H9 (cell line): ENCODE data around the gene TMEM156. TPM values are rescaled to one million over a fixed set of nuclear protein-coding genes. Genes with fewer than 3 reads are reported as not detected.

Source experiments
- DNase-seq: peaks from one replicate; pipeline ENCODE4 v3.0.0-alpha.2; 2017
- H2AFZ ChIP-seq: one replicate; pipeline ENCODE4 v1.6.1; 2013; ENCODE audit warnings: mild to moderate bottlenecking, low read length, control low read depth, moderate library complexity
- H2AK5ac ChIP-seq: 2 replicates; pipeline ENCODE4 v1.6.1; 2013; ENCODE audit warnings: low read length, control low read depth, mixed read lengths; ENCODE audit not compliant: insufficient read length
- H2BK120ac ChIP-seq: one replicate; pipeline ENCODE4 v1.6.1; 2013; ENCODE audit warnings: low read depth, mild to moderate bottlenecking, low read length, control low read depth, inconsistent platforms; ENCODE audit not compliant: poor library complexity, severe bottlenecking
- H2BK12ac ChIP-seq: 2 replicates; pipeline ENCODE4 v1.6.1; 2013; ENCODE audit warnings: low read length, control low read depth, mixed read lengths, low read depth; ENCODE audit not compliant: insufficient read length
- H2BK15ac ChIP-seq: 2 replicates; pipeline ENCODE4 v1.6.1; 2013; ENCODE audit warnings: low read depth, low read length, control low read depth
- H2BK20ac ChIP-seq: one replicate; pipeline ENCODE4 v1.6.1; 2013; ENCODE audit warnings: low read depth, mild to moderate bottlenecking, low read length, control low read depth, inconsistent platforms; ENCODE audit not compliant: poor library complexity, severe bottlenecking
- H2BK5ac ChIP-seq: 2 replicates; pipeline ENCODE4 v1.6.1; 2013; ENCODE audit warnings: low read length, control low read depth, mixed read lengths; ENCODE audit not compliant: insufficient read length
- H3K14ac ChIP-seq: 2 replicates; pipeline ENCODE4 v1.6.1; 2013; ENCODE audit warnings: low read length, control low read depth; ENCODE audit not compliant: insufficient read depth
- H3K18ac ChIP-seq: 2 replicates; pipeline ENCODE4 v1.6.1; 2013; ENCODE audit warnings: low read depth, mild to moderate bottlenecking, mixed read lengths, low read length, control low read depth; ENCODE audit not compliant: insufficient read length
- H3K23ac ChIP-seq: 2 replicates; pipeline ENCODE4 v1.6.1; 2013; ENCODE audit warnings: low read length, control low read depth, mixed read lengths, low read depth; ENCODE audit not compliant: insufficient read length
- H3K23me2 ChIP-seq: 2 replicates; pipeline ENCODE4 v1.6.1; 2013; ENCODE audit warnings: low read depth, mild to moderate bottlenecking, mixed read lengths, low read length, control low read depth; ENCODE audit not compliant: insufficient read length, poor library complexity, severe bottlenecking
- H3K27ac ChIP-seq: 2 replicates; pipeline ENCODE4 v1.5.1; 2013; ENCODE audit warnings: low read length, control low read depth, mixed read lengths, low read depth; ENCODE audit not compliant: insufficient read length
- H3K27me3 ChIP-seq: 2 replicates; pipeline ENCODE4 v1.6.1; 2013; ENCODE audit warnings: low read length, control low read depth, inconsistent platforms; ENCODE audit not compliant: insufficient read depth
- H3K4ac ChIP-seq: 2 replicates; pipeline ENCODE4 v1.6.1; 2013; ENCODE audit warnings: low read depth, mild to moderate bottlenecking, control low read depth, inconsistent platforms, low read length, moderate library complexity
- H3K4me1 ChIP-seq: 2 replicates; pipeline ENCODE4 v1.6.1; 2013; ENCODE audit warnings: low read length, control low read depth, inconsistent platforms; ENCODE audit not compliant: insufficient read depth
- H3K4me2 ChIP-seq: 2 replicates; pipeline ENCODE4 v1.6.1; 2013; ENCODE audit warnings: low read length, control low read depth, mixed read lengths; ENCODE audit not compliant: insufficient read length, insufficient read depth
- H3K56ac ChIP-seq: 2 replicates; pipeline ENCODE4 v1.6.1; 2013; ENCODE audit warnings: low read depth, mild to moderate bottlenecking, mixed read lengths, low read length, control low read depth; ENCODE audit not compliant: insufficient read length
- H3K79me1 ChIP-seq: 2 replicates; pipeline ENCODE4 v1.6.1; 2013; ENCODE audit warnings: low read depth, mild to moderate bottlenecking, moderate library complexity, low read length, control low read depth, inconsistent platforms; ENCODE audit not compliant: insufficient read depth, poor library complexity, severe bottlenecking
- H3K79me2 ChIP-seq: 2 replicates; pipeline ENCODE4 v1.6.1; 2013; ENCODE audit warnings: low read length, control low read depth, inconsistent platforms; ENCODE audit not compliant: insufficient read depth
- H3K9ac ChIP-seq: 2 replicates; pipeline ENCODE4 v1.6.1; 2013; ENCODE audit warnings: low read length, control low read depth, mixed read lengths; ENCODE audit not compliant: insufficient read length; ENCODE audit errors: extremely low read depth
- H3K9me3 ChIP-seq: one replicate; pipeline ENCODE4 v1.6.1; 2013; ENCODE audit warnings: low read depth, low read length, inconsistent platforms; ENCODE audit not compliant: control insufficient read depth
- H3T11ph ChIP-seq: one replicate; pipeline ENCODE4 v1.6.1; 2013; ENCODE audit warnings: mild to moderate bottlenecking, low read length, control low read depth, inconsistent platforms
- H4K20me1 ChIP-seq: one replicate; pipeline ENCODE4 v1.6.1; 2013; ENCODE audit not compliant: control insufficient read depth, insufficient read length, insufficient read depth
- H4K5ac ChIP-seq: 2 replicates; pipeline ENCODE4 v1.6.1; 2013; ENCODE audit warnings: low read depth, mild to moderate bottlenecking, mixed read lengths, low read length, control low read depth; ENCODE audit not compliant: insufficient read length
- H4K8ac ChIP-seq: replicated peaks from 2 replicates; pipeline ENCODE4 v1.6.1; 2013; ENCODE audit warnings: low read length, control low read depth, mixed read lengths, low read depth; ENCODE audit not compliant: insufficient read length
- H4K91ac ChIP-seq: 2 replicates; pipeline ENCODE4 v1.6.1; 2013; ENCODE audit warnings: low read depth, mild to moderate bottlenecking, moderate library complexity, mixed read lengths, low read length, control low read depth; ENCODE audit not compliant: insufficient read length
- H3K27ac Mint-ChIP-seq, 3 experiments: 2 replicates in 2 of 3; 3 replicates in 1 of 3; pipeline ENCODE4 v1.8.0; 2020 to 2021; ENCODE audit warnings: mixed read lengths in 3 of 3, mild to moderate bottlenecking in 1 of 3, moderate library complexity in 1 of 3
- H3K27me3 Mint-ChIP-seq: 2 replicates; pipeline ENCODE4 v1.8.0; 2021; ENCODE audit warnings: low read depth, mild to moderate bottlenecking, moderate library complexity, mixed read lengths
- H3K36me3 Mint-ChIP-seq, 3 experiments: 2 replicates in 2 of 3; 3 replicates in 1 of 3; pipeline ENCODE4 v1.8.0; 2020 to 2021; ENCODE audit warnings: low read depth in 3 of 3, mixed read lengths in 3 of 3; ENCODE audit not compliant: insufficient read depth in 1 of 3
- H3K4me1 Mint-ChIP-seq, 2 experiments: 2 replicates each; pipeline ENCODE4 v1.8.0; 2020; ENCODE audit warnings: mixed read lengths in 2 of 2
- H3K4me3 Mint-ChIP-seq, 2 experiments: 2 replicates in 1 of 2; 3 replicates in 1 of 2; pipeline ENCODE4 v1.8.0; 2020 to 2021; ENCODE audit warnings: mild to moderate bottlenecking in 2 of 2, mixed read lengths in 2 of 2, moderate library complexity in 1 of 2
- H3K9me3 Mint-ChIP-seq, 2 experiments: 2 replicates in 1 of 2; 3 replicates in 1 of 2; pipeline ENCODE4 v1.8.0; 2020; ENCODE audit warnings: mild to moderate bottlenecking in 2 of 2, mixed read lengths in 2 of 2, moderate library complexity in 1 of 2
- WGBS: extraction: QIAGEN DNeasy Blood & Tissue Kit; methylation state at CpG from one replicate; pipeline ENCODE4 v1.1.7; 2013; ENCODE audit warnings: missing lambda C conversion rate, low lambda C conversion rate, mixed read lengths; ENCODE audit not compliant: insufficient read length; ENCODE audit errors: extremely low coverage; 5-methylcytosine and 5-hydroxymethylcytosine counted together
- total RNA-seq: library from RNA; stranded (reverse); gene quantifications from 2 replicates; pipeline ENCODE4 v1.2.1, GENCODE V29; 2021
- TF ChIP-seq, protein P1 (sequence below): fragments of 200-600 bp; sonication (generic); conservative IDR thresholded peaks from 3 replicates; pipeline ENCODE4 v1.8.0; 2021; ENCODE audit warnings: antibody characterized with exemption, mild to moderate bottlenecking

TMEM156 gene
- total RNA-seq, 1 experiment from 2014 or later, result not detected

DNA sequence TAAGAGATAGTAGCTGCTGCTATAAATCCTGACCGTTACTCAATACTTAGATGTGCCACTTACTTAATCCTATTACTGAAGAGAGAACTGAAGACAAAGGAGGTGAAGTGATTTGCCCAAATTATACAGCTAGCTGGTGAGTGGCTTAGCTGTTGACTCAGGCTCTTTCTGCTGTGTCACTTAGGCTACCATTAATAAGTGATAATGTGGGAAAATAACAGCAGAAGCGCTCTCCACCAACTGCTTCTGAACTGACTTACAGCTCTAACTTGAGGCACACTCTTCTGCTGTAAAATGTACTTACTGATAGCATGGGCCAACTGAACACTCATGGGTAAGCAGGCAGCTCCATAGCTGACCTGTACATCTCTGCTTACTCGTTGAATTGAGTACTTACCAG, 22.3 kb upstream of the TMEM156 start:
- no peak overlapping the region for H2BK5ac ChIP-seq
- H3K18ac ChIP-seq, result no peak overlapping the region
- no peak overlapping the region for H3T11ph ChIP-seq
- no peak overlapping the region for H2BK20ac ChIP-seq
- H4K5ac ChIP-seq, result no peak overlapping the region
- H3K4ac ChIP-seq, result no peak overlapping the region
- Mint-ChIP-seq H3K4me1 (peaks cover 13 to 18% of the 10 kb centered on the region in 2 experiments), H3K36me3 (no peaks in the 10 kb centered on the region), H3K4me3 (no peak overlapping the region), H3K27me3 (no peaks in the 10 kb centered on the region), H3K27ac (no peak overlapping the region), H3K9me3 (no peaks in the 10 kb centered on the region)
- no peak overlapping the region for H3K56ac ChIP-seq
- no peaks in the 10 kb centered on the region for H3K79me2 ChIP-seq
- DNase-seq, result no peak
- no peak overlapping the region for H2BK120ac ChIP-seq
- H2BK15ac ChIP-seq, result no peak overlapping the region
- H3K9ac ChIP-seq, result no peak overlapping the region
- H4K20me1 ChIP-seq, result no peaks in the 10 kb centered on the region
- peaks cover 2% of the 10 kb centered on the region; the same call in 1 of the 2 replicates for H3K4me1 ChIP-seq
- TF ChIP-seq, protein P1, sequence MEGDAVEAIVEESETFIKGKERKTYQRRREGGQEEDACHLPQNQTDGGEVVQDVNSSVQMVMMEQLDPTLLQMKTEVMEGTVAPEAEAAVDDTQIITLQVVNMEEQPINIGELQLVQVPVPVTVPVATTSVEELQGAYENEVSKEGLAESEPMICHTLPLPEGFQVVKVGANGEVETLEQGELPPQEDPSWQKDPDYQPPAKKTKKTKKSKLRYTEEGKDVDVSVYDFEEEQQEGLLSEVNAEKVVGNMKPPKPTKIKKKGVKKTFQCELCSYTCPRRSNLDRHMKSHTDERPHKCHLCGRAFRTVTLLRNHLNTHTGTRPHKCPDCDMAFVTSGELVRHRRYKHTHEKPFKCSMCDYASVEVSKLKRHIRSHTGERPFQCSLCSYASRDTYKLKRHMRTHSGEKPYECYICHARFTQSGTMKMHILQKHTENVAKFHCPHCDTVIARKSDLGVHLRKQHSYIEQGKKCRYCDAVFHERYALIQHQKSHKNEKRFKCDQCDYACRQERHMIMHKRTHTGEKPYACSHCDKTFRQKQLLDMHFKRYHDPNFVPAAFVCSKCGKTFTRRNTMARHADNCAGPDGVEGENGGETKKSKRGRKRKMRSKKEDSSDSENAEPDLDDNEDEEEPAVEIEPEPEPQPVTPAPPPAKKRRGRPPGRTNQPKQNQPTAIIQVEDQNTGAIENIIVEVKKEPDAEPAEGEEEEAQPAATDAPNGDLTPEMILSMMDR, result no peak
- no peaks in the 10 kb centered on the region for H3K79me1 ChIP-seq
- no peak overlapping the region for H4K8ac ChIP-seq
- no peak overlapping the region for H3K23ac ChIP-seq
- no peak overlapping the region for H2AK5ac ChIP-seq
- H4K91ac ChIP-seq, result no peak overlapping the region
- H3K14ac ChIP-seq, result no peak overlapping the region
- H3K9me3 ChIP-seq, result no peaks in the 10 kb centered on the region
- H2AFZ ChIP-seq, result no peak overlapping the region
- no peaks in the 10 kb centered on the region for H3K23me2 ChIP-seq
- H3K27me3 ChIP-seq, result no peaks in the 10 kb centered on the region
- no peak overlapping the region for H2BK12ac ChIP-seq
- no CpG with 5 or more reads among the region's 3 CpGs for WGBS
- H3K27ac ChIP-seq, result no peak overlapping the region
- no peak overlapping the region for H3K4me2 ChIP-seq
